ENCODE measurements around the gene ST7.

ST7 gene

DNA sequence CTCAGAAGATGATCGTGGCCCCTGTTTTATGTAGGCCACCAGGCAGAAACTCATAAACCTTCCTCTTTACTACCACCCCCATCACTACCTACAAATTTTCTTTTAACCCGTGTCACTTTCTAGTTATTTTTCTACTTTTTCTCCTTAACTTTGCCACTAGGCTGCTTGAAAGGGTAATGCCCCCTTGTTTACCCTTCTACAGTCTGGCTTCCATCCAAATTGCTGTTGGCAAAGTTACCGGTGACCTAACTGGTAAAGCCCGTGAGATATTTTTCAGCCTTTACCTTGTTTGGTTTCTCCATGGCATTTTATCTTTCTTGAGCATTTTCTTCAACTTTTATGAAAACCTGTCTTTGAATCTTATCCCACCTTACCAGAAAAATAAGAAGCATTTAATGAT is 216.6 kb downstream of the ST7 start:
- TF ChIP-seq ZNF274 (IDR thresholded peaks at IDR 0.05; ENCODE audit: low read depth, low read length) (no peak), YY1 (IDR thresholded peaks at IDR 0.05; ENCODE audit: insufficient read depth, insufficient read length) (no peak), SUZ12 (IDR thresholded peaks at IDR 0.05; ENCODE audit: extremely low read depth, insufficient read depth, insufficient read length) (no peak)
- Histone ChIP-seq H3K9ac (ENCODE audit: insufficient read length, low read depth) (no peak overlapping the region), H3K36me3 (ENCODE audit: insufficient read depth, insufficient read length, low read length) (no peaks in the 10 kb centered on the region), H3K27me3 (ENCODE audit: insufficient read depth, insufficient read length) (no peaks in the 10 kb centered on the region), H3K4me1 (ENCODE audit: insufficient read depth, insufficient read length) (no peaks in the 10 kb centered on the region), H3K4me3 (ENCODE audit: insufficient read length, low read depth) (no peak overlapping the region), H3K9me3 (ENCODE audit: insufficient read depth, low read length) (no peaks in the 10 kb centered on the region)
- DNase-seq (ENCODE audit: low read depth, low spot score) = no peak

DNA sequence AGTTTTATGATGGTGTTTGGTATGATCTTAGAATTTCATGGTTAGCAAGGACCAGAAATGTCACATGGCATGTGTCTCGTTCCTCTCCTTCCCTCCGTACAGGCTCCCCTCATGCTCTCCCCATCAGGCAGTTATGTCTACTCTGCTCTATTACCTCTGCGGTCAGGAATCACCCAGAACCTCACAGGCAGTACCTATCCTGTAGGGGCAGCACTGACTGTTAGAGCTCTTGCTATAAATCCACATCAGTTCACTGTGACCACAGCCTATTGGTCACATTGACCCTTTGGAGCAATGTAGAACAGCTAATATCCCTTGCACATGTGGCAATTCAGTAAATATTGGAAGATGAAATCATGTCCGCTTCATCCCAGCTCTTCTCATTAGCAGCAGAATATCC is 217.8 kb downstream of the ST7 start:
- no peak for DNase-seq (ENCODE audit: low read depth, low spot score)
- no peaks in the 10 kb centered on the region for H3K9me3 ChIP-seq (ENCODE audit: insufficient read depth, low read length)
- no peaks in the 10 kb centered on the region for H3K36me3 ChIP-seq (ENCODE audit: insufficient read depth, insufficient read length, low read length)
- H3K27me3 ChIP-seq (ENCODE audit: insufficient read depth, insufficient read length) = no peaks in the 10 kb centered on the region
- no peak overlapping the region for H3K9ac ChIP-seq (ENCODE audit: insufficient read length, low read depth)
- no peaks in the 10 kb centered on the region for H3K4me1 ChIP-seq (ENCODE audit: insufficient read depth, insufficient read length)
- H3K4me3 ChIP-seq (ENCODE audit: insufficient read length, low read depth) = no peak overlapping the region
- TF ChIP-seq ZNF274 (IDR thresholded peaks at IDR 0.05; ENCODE audit: low read depth, low read length) (no peak), YY1 (IDR thresholded peaks at IDR 0.05; ENCODE audit: insufficient read depth, insufficient read length) (no peak), SUZ12 (IDR thresholded peaks at IDR 0.05; ENCODE audit: extremely low read depth, insufficient read depth, insufficient read length) (no peak)

DNA sequence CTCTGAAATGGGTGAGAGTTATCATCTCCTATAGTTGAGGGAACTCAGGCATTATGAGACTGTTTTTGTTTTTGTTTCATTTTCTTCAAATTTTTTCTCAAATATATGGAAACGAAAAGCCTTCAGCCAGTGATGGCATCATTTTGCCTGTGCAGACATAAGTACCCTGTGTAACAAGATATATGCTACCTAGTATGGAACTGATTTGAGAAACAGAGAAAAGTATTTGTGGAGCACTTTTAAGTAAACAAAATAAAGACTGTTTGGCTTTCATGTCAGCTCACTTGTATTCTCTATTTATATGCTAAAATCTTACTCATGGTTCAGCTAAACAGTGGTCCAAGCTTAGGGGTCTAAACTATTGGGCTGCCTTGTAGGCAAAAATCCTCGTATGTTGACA is 219.0 kb downstream of the ST7 start:
- no peak overlapping the region for H3K9ac ChIP-seq (ENCODE audit: insufficient read length, low read depth)

DNA sequence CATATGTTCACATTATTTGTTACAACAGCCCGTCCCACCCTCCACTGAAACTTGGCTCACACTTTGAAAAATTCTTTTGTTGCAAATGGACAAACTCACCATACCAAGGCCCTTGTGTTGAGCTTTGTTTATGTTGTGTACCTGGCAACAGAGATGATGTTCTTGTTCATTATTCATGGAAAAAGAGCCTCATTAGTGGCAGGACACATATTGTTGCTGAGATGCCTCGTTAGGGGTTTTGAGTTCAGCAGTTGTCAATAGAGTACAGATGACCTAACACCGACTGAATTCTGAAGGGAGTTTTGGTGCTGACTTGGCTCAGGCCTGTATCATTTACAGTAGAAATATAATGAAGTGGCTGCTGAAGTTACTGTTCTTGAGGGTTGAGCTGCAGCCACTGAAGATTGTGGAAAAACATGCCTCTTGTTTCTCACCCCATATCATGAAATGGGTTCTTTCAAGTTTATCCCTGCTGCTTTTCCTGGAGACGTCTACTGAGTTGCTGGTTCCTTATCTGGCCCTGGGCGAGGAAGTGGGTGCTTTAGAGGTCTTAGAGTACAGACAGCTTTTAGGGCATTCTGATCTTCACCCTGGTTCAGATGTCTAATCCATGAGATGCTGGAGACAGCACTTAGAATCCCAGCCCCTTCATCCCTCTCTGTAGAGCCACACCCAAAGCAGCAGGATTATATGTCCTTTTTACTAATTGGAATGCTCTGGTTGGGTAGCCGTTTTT is 219.9 kb downstream of the ST7 start:
- TF ChIP-seq YY1 (IDR thresholded peaks at IDR 0.05; ENCODE audit: insufficient read depth, insufficient read length) = no peak
- TF ChIP-seq SUZ12 (IDR thresholded peaks at IDR 0.05; ENCODE audit: extremely low read depth, insufficient read depth, insufficient read length) = no peak
- TF ChIP-seq ZNF274 (IDR thresholded peaks at IDR 0.05; ENCODE audit: low read depth, low read length) = no peak
- Histone ChIP-seq H3K4me1 (ENCODE audit: insufficient read depth, insufficient read length) (no peaks in the 10 kb centered on the region), H3K9ac (ENCODE audit: insufficient read length, low read depth) (no peak overlapping the region), H3K27me3 (ENCODE audit: insufficient read depth, insufficient read length) (no peaks in the 10 kb centered on the region), H3K36me3 (ENCODE audit: insufficient read depth, insufficient read length, low read length) (no peaks in the 10 kb centered on the region), H3K4me3 (ENCODE audit: insufficient read length, low read depth) (no peak overlapping the region), H3K9me3 (ENCODE audit: insufficient read depth, low read length) (no peaks in the 10 kb centered on the region)
- no peak for DNase-seq (ENCODE audit: low read depth, low spot score)

More for the DNA sequence above, 219.0 kb downstream of the ST7 start:
- Histone ChIP-seq H3K36me3 (ENCODE audit: insufficient read depth, insufficient read length, low read length) (no peaks in the 10 kb centered on the region), H3K9me3 (ENCODE audit: insufficient read depth, low read length) (no peaks in the 10 kb centered on the region), H3K4me3 (ENCODE audit: insufficient read length, low read depth) (no peak overlapping the region), H3K27me3 (ENCODE audit: insufficient read depth, insufficient read length) (no peaks in the 10 kb centered on the region), H3K4me1 (ENCODE audit: insufficient read depth, insufficient read length) (no peaks in the 10 kb centered on the region)
- TF ChIP-seq ZNF274 (IDR thresholded peaks at IDR 0.05; ENCODE audit: low read depth, low read length) (no peak), SUZ12 (IDR thresholded peaks at IDR 0.05; ENCODE audit: extremely low read depth, insufficient read depth, insufficient read length) (no peak), YY1 (IDR thresholded peaks at IDR 0.05; ENCODE audit: insufficient read depth, insufficient read length) (no peak)
- DNase-seq (ENCODE audit: low read depth, low spot score) = no peak

DNA sequence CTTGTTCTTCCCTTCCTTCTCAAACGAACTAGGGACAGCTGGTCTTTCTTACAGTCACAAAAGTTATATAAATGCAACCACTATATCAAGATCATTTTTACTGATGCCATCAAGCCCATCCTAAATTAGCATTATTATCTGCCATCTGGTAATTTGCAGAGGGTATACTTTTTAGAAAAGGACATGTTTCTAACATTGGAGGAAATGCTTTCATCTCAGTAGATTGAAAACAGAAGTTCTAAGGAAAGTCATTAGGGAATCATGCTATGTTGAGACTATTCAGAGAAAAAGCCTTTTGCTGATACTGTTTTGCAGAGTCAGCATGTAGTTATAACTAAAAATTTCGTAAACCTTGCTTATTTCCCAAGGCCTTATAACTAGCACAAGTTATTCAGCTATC is 222.9 kb downstream of the ST7 start:
- no peak overlapping the region for H3K9ac ChIP-seq (ENCODE audit: insufficient read length, low read depth)
- no peaks in the 10 kb centered on the region for H3K27me3 ChIP-seq (ENCODE audit: insufficient read depth, insufficient read length)
- no peaks in the 10 kb centered on the region for H3K9me3 ChIP-seq (ENCODE audit: insufficient read depth, low read length)
- H3K4me1 ChIP-seq (ENCODE audit: insufficient read depth, insufficient read length) = no peaks in the 10 kb centered on the region
- no peak overlapping the region for H3K4me3 ChIP-seq (ENCODE audit: insufficient read length, low read depth)
- no peak for DNase-seq (ENCODE audit: low read depth, low spot score)
- no peak for TF ChIP-seq ZNF274 (IDR thresholded peaks at IDR 0.05; ENCODE audit: low read depth, low read length)
- TF ChIP-seq SUZ12 (IDR thresholded peaks at IDR 0.05; ENCODE audit: extremely low read depth, insufficient read depth, insufficient read length) = no peak
- no peaks in the 10 kb centered on the region for H3K36me3 ChIP-seq (ENCODE audit: insufficient read depth, insufficient read length, low read length)

DNA sequence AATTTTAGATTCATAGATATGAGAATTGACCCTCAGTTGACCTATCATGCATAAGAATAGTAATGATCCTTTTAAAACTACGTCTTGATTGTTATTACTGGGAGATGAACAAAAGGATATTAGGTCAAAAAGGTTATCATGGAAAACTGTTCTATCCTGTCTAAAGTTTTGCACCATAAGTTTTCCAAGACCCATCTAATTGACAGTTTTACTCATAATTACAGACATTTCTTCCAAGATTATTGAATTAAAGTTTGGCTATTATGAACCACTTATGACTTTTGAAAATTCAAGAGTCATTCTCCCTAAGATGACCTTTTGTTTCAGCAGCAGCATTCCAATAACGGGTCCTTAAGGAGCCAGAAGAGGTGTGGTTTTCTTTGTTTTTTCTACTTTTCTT is 225.3 kb downstream of the ST7 start:
- no peak for TF ChIP-seq SUZ12 (IDR thresholded peaks at IDR 0.05; ENCODE audit: extremely low read depth, insufficient read depth, insufficient read length)
- no peak for TF ChIP-seq YY1 (IDR thresholded peaks at IDR 0.05; ENCODE audit: insufficient read depth, insufficient read length)
- TF ChIP-seq ZNF274 (IDR thresholded peaks at IDR 0.05; ENCODE audit: low read depth, low read length) = no peak

DNA sequence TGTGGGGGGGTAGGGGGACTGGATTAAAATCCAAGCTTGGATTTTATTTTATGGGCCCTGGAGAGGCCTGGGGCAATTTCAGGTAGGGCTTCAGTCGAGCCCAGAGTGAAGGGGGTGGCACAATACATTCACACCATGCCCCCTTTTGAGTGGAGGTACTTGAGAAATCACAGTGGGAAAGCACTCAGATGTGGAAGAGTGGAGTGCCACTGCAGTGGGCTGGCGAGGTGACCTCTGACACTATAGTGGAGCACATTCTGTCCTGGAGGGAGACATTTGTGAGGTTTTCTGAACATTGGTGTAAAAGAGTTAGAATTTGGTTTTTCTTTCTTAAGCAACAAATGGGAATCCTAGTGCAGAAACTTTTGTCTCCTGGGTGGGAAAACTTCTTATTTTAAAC is 226.4 kb downstream of the ST7 start:
- Histone ChIP-seq H3K36me3 (ENCODE audit: insufficient read depth, insufficient read length, low read length) (no peaks in the 10 kb centered on the region), H3K4me3 (ENCODE audit: insufficient read length, low read depth) (no peak overlapping the region), H3K4me1 (ENCODE audit: insufficient read depth, insufficient read length) (no peaks in the 10 kb centered on the region), H3K27me3 (ENCODE audit: insufficient read depth, insufficient read length) (no peaks in the 10 kb centered on the region), H3K9ac (ENCODE audit: insufficient read length, low read depth) (no peak overlapping the region), H3K9me3 (ENCODE audit: insufficient read depth, low read length) (no peaks in the 10 kb centered on the region)
- no peak for DNase-seq (ENCODE audit: low read depth, low spot score)
- no peak for TF ChIP-seq YY1 (IDR thresholded peaks at IDR 0.05; ENCODE audit: insufficient read depth, insufficient read length)
- TF ChIP-seq SUZ12 (IDR thresholded peaks at IDR 0.05; ENCODE audit: extremely low read depth, insufficient read depth, insufficient read length) = no peak
- no peak for TF ChIP-seq ZNF274 (IDR thresholded peaks at IDR 0.05; ENCODE audit: low read depth, low read length)

More for the DNA sequence above, 225.3 kb downstream of the ST7 start:
- H3K9ac ChIP-seq (ENCODE audit: insufficient read length, low read depth) = no peak overlapping the region
- H3K36me3 ChIP-seq (ENCODE audit: insufficient read depth, insufficient read length, low read length) = no peaks in the 10 kb centered on the region
- no peaks in the 10 kb centered on the region for H3K9me3 ChIP-seq (ENCODE audit: insufficient read depth, low read length)
- no peaks in the 10 kb centered on the region for H3K4me1 ChIP-seq (ENCODE audit: insufficient read depth, insufficient read length)
- no peak overlapping the region for H3K4me3 ChIP-seq (ENCODE audit: insufficient read length, low read depth)
- no peak for DNase-seq (ENCODE audit: low read depth, low spot score)
- H3K27me3 ChIP-seq (ENCODE audit: insufficient read depth, insufficient read length) = no peaks in the 10 kb centered on the region
